HFF-Myc (cell line): ENCODE data around the gene NOL12.

Experiments
- DNase-seq: peaks from one replicate; pipeline ENCODE4 v3.0.0-alpha.2; 2011; ENCODE audit warnings: low read depth; ENCODE audit errors: extremely low read depth
- H3K4me3 ChIP-seq: replicated peaks from 2 replicates; pipeline ENCODE4 v1.5.1; 2011; ENCODE audit warnings: low read depth, mild to moderate bottlenecking, control low read depth, low read length
- TF ChIP-seq, protein P1 (sequence below): IDR thresholded peaks from 2 replicates; pipeline ENCODE4 v1.5.1; 2012; ENCODE audit warnings: mild to moderate bottlenecking, low read depth, low read length, control low read depth; ENCODE audit errors: missing control alignments

Gene NOL12

DNA sequence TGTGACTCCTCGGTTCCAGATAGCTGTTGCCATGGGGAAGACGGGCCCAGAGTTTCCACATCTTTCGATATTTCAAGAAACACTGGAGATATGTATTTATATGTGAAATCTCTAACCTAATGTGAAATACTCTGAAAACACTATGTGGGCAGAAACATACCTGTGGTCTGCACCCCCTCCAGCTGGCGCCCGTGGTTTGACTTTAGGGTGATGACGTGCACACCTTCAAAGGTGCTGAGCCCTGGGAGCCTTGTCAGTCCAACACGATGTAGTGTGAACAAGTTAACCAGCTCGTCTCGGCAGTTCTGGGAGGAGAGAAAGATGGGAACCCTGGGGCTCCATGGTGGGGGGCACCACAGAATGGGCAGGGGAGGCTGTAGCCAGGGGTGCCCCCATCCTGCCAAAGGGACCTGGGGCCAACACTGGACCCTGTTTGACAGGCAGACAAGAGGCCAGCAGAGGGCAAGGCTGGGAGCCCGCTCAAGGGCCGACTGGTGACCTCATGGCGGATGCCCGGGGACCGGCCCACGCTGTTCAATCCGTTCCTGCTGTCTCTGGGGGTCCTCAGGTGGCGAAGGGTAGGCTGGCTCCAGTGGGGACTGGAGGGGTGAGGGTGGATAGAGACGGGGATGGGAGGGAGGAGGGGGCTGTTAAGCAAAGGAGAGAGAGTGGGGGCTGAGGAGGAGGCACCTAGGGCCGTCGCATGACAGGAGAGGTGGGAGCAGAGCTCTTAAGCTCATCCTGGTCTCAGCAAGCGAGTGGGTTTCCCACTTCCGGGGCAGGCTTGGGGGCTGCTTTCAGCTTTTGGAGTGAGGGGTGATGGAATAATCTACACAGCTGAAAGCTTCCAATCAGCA, 54.5 kb downstream of the NOL12 start:
- H3K4me3 ChIP-seq, result no peak overlapping the region
- DNase-seq, result no peak
- TF ChIP-seq, protein P1, sequence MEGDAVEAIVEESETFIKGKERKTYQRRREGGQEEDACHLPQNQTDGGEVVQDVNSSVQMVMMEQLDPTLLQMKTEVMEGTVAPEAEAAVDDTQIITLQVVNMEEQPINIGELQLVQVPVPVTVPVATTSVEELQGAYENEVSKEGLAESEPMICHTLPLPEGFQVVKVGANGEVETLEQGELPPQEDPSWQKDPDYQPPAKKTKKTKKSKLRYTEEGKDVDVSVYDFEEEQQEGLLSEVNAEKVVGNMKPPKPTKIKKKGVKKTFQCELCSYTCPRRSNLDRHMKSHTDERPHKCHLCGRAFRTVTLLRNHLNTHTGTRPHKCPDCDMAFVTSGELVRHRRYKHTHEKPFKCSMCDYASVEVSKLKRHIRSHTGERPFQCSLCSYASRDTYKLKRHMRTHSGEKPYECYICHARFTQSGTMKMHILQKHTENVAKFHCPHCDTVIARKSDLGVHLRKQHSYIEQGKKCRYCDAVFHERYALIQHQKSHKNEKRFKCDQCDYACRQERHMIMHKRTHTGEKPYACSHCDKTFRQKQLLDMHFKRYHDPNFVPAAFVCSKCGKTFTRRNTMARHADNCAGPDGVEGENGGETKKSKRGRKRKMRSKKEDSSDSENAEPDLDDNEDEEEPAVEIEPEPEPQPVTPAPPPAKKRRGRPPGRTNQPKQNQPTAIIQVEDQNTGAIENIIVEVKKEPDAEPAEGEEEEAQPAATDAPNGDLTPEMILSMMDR, result no peak

DNA sequence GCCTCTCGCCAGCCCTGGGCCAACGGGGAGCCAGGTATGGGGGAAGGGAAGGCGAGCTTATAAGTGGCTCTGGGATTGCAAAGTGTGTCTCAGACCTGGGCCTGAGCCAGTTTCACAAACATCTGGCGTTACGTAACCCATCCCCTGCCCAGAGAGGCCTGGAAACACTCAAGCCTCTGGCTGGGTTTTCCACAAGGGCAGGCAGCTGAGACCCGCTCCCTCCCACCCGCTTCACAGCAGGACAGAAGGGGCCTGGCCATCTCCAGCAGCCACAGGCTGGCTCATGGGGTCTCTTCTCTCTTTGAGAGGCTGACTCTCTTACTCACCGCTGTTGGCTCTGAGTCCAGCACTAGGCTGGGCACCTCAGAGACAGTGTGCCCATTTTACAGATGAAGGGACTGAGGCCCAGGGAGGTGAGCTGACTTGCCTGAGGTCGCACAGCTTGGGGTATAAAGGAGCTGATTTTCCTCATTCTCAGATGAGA, 55.2 kb downstream of the NOL12 start:
- TF ChIP-seq, protein P1, result no peak
- peak; percentile 97 for DNase-seq
- H3K4me3 ChIP-seq, result no peak overlapping the region

DNA sequence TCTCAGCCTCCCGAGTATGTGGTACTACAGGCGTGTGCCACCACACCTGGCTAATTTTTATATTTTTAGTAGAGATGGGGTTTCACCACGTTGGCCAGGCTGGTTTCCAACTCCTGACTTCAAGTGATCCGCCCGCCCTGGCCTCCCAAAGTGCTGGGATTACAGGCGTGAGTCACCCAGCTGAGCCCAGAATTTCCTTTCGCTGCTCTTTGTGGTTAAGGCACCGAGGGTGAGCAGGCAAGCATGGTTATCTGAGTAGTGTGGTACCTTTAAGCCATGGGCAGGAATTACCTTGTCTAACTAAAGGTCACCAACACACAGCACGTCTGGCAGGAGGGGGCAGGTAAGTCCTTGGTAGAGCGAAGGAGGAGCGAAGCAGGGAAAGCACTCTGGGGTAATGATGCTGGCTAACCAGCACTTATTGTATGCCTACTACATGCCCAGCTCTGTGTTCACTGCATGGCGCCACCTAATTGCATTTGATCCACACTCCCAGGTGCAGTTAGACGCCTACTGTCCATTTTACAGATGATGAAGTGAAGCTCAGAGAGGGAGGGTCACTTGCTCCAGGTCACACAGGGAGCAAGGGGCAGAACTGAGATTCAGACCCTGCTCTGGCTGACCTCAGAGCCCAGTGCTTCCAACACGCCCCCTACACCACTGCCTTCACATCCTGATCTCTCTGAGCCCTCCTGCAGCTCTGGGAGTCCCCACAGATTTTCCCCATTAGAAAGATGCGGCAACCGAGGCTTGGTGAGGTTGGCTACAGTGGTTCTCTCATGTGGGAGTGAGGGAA, 56.4 kb downstream of the NOL12 start:
- TF ChIP-seq, protein P1, result no peak
- no peak overlapping the region for H3K4me3 ChIP-seq
- DNase-seq, result no peak
